GM19239 (cell line): ENCODE data around the gene MAGI1.
"Not testable (repeated sequence)": the region's sequence is repeated elsewhere in the genome, so short reads cannot be mapped to it uniquely, and the experiment has no call there.

Experiments used
- DNase-seq: peaks from one replicate; pipeline ENCODE4 v3.0.0; 2011; ENCODE audit warnings: low spot score; ENCODE audit not compliant: insufficient read length
- FAIRE-seq: peaks from 2 replicates; lab custom pipeline; 2011; peaks lifted over from hg19 to GRCh38; lab: Jason Lieb, UNC

Gene MAGI1

GRCh38 chr3:66038726-66039589 is at the start of gene MAGI1:
MAGI1 (minus strand) TSS chr3:66038918; CDS start chr3:66038308, 610 bp downstream.
- peak; percentile 31 for FAIRE-seq
- DNase-seq, result peak; percentile 30

- FAIRE-seq, result no peak
Observed at GRCh38 chr3:66083784-66084213, 45.1 kb upstream of the MAGI1 start.

GRCh38 chr3:66083096-66083678 is 44.5 kb upstream of the MAGI1 start:
- DNase-seq (no peak), FAIRE-seq (no peak)

More at GRCh38 chr3:66083784-66084213, 45.1 kb upstream of the MAGI1 start:
- DNase-seq, result no peak

GRCh38 chr3:66082679-66083078 is 44.0 kb upstream of the MAGI1 start:
- DNase-seq, result no peak
- FAIRE-seq, result no peak

GRCh38 chr3:66080167-66080566 is 41.4 kb upstream of the MAGI1 start:
- DNase-seq (no peak), FAIRE-seq (no peak)

- FAIRE-seq, result no peak
Observed at GRCh38 chr3:66077973-66078372, 39.3 kb upstream of the MAGI1 start.

GRCh38 chr3:66076861-66077470 is 38.2 kb upstream of the MAGI1 start:
- DNase-seq (no peak), FAIRE-seq (no peak)

More at GRCh38 chr3:66077973-66078372, 39.3 kb upstream of the MAGI1 start:
- DNase-seq, result no peak

- no peak for DNase-seq
- no peak for FAIRE-seq
Observed at GRCh38 chr3:66075281-66075680, 36.6 kb upstream of the MAGI1 start.

- no peak for FAIRE-seq
- no peak for DNase-seq
Observed at GRCh38 chr3:66073464-66074141, 34.9 kb upstream of the MAGI1 start.

GRCh38 chr3:66068255-66068654 is 29.5 kb upstream of the MAGI1 start:
- FAIRE-seq, result no peak

GRCh38 chr3:66066963-66067617 is 28.4 kb upstream of the MAGI1 start:
- FAIRE-seq (no peak), DNase-seq (no peak)

More at GRCh38 chr3:66068255-66068654, 29.5 kb upstream of the MAGI1 start:
- DNase-seq, result no peak

- no peak for FAIRE-seq
- no peak for DNase-seq
Observed at GRCh38 chr3:66055289-66055688, 16.6 kb upstream of the MAGI1 start.

- FAIRE-seq, result no peak
- DNase-seq, result no peak
Observed at GRCh38 chr3:66053550-66054094, 14.9 kb upstream of the MAGI1 start.

- FAIRE-seq, result no peak
- DNase-seq, result no peak
Observed at GRCh38 chr3:66052721-66053549, 14.2 kb upstream of the MAGI1 start.

GRCh38 chr3:66050821-66051220 is 12.1 kb upstream of the MAGI1 start:
- FAIRE-seq, result no peak
- no peak for DNase-seq

- DNase-seq (no peak), FAIRE-seq (no peak)
Observed at GRCh38 chr3:66048051-66048395, 9.3 kb upstream of the MAGI1 start.

- FAIRE-seq, result no peak
- no peak for DNase-seq
Observed at GRCh38 chr3:66047311-66048050, 8.8 kb upstream of the MAGI1 start.

- not testable (repeated sequence) for FAIRE-seq
Observed at GRCh38 chr3:66046321-66046720, 7.6 kb upstream of the MAGI1 start.

More at GRCh38 chr3:66046321-66046720, 7.6 kb upstream of the MAGI1 start:
- DNase-seq, result not testable (repeated sequence)
